ENCODE data around the gene ALG14.
"Not testable (repeated sequence)": the region's sequence is repeated elsewhere in the genome, so short reads cannot be mapped to it uniquely, and the experiment has no call there.

ALG14 gene

GRCh38 chr1:94951509-94952208 is 121.1 kb downstream of the ALG14 start:
- no peak for DNase-seq

GRCh38 chr1:94951046-94951445 is 121.7 kb downstream of the ALG14 start:
- no peak for DNase-seq

DNA sequence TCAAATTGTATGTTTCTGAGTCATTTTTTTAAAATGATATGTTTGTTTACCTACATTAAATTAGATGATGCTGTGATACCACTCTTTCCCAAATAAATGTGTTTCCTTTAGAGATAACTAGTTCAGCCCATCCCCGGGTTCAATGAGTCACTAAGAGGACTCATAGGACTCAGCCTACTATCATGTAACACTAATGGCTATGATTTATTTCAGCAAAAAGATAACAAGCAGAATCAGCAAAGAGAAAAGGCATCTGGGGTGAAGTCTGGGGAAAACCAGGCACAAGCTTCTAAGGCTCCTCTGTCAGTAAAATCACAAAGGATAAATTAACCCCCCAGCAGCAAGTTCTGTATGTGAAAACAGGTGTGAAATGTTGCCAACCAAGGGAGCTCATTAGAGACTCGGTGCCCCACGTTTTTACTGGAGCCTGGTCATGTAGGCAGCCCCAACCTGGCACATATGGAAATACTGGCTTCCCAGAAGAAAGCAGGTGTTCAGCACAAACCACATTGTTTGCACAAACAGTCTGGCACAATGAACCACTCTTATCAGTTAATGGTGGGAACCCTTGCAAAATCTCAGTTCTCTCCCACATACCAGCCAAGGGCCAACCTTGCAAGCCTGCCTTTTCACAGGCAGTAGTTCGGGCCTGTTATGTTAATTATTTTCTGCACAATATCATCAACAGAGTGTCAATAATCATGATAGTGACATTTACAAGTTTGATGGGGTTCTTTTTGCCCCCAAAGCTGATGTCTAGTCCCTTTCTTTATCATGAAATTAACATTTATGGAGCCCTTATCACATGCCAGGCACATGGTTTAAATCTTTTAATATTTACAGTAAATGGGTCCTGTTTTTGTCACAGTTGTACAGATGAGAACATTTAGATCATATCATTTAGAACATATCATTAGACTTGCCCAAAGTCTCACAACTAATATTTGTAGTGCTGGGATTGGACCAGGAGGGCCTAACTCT is 122.8 kb downstream of the ALG14 start:
- DNase-seq = no peak

DNA sequence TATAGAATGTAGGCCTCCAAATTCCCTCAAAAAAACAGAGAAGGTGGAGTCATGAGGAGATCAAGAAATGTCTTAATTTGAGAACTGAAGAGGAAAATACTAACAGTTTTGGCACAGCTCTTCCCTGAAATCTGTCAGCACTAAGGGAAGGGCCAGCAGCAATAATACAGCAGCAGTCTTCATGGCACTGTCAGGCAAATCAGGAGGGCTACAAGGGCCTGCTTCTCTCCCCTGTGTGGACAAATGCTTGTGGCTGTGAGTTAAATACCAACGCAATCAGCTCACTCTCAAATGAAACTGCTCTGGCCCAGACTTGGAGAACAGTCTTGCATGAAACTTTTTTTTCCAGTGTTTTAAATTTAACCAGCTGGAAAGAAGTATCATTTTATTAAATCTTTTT is 125.3 kb downstream of the ALG14 start:
- no peak for DNase-seq

DNA sequence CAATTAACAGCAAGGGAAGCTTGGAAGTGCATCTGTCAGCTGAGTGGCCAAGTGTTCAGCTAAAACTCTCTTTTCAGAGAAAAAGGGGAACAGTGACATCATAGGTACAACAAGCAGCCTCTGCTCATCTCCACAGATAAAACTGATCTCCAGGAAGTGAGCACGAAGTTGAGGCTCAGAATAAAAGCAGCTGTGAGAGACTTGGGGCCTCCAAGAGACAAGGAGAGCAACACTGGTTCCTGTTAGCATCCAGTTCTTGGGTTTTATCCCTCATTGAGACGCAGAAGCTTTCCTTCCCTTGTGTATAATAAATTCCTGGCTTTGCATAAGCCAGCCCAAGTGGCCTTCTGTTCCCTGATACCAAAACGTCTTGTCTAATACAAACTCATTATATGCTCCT is 125.9 kb downstream of the ALG14 start:
- DNase-seq = no peak

DNA sequence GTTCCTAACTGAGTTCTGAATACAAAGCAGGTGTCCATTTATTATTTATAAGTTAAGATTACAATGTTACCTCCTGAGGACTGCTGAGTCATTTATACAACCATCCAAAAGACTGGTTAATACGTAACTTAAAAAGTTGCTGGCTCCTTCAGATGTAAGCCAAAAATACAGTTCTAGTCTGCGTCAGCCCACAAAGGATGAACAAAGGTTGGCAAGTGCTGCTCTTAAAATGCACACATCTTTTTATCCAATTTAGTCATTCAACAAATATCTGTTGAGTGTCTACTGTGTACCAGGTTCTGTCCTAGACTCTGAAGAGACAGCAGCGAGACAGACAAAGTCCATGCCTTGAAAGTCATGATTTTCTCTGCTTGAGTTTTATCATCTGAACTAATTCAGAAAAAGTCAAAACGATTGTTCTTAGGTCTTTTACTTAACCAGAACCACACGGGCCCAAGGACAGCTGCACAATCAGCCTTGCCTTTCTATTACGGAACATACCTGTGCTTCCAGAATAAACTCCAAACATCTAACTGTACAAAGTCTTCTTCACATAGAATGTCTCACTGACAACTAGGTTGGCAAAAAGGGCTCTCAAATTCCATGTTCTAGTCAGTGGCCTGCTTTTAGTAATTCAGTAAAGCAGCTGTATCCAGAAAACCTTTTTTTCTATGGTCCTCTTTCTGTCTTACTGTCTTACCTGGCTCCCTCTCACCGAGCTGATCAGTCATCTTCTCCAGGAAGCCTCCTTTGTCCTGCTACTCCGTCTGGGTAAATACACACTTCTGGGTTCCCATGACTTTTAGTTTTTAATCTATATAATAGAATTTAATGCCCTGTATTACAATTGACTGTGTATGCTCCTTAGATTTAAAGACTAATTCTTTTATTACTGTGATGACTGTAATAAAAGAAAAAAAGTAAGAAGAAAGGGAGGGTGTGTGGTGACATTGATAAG is 130.3 kb downstream of the ALG14 start:
- no peak for DNase-seq

GRCh38 chr1:94941480-94941879 is 131.3 kb downstream of the ALG14 start:
- not testable (repeated sequence) for DNase-seq

GRCh38 chr1:94940738-94941137 is 132.0 kb downstream of the ALG14 start:
- DNase-seq = no peak

DNA sequence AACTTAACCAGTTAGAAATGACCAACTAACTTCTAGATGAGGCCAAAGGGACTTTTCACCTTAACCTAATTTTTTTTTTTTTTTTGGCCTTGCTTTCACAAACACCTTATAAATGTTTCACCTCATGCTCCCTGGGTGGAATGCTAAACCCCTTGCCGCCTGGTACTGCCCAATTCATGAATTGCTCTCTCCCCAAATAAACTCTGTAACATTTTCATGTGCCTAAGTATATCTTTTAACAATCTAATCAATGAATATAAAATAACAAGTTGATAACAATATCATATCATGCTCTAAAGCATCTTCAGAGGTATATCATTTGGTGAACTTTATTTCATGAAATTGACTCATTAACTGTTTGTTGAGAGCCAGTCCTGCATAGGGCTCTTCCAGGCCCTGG is 134.9 kb downstream of the ALG14 start:
- DNase-seq = no peak

DNA sequence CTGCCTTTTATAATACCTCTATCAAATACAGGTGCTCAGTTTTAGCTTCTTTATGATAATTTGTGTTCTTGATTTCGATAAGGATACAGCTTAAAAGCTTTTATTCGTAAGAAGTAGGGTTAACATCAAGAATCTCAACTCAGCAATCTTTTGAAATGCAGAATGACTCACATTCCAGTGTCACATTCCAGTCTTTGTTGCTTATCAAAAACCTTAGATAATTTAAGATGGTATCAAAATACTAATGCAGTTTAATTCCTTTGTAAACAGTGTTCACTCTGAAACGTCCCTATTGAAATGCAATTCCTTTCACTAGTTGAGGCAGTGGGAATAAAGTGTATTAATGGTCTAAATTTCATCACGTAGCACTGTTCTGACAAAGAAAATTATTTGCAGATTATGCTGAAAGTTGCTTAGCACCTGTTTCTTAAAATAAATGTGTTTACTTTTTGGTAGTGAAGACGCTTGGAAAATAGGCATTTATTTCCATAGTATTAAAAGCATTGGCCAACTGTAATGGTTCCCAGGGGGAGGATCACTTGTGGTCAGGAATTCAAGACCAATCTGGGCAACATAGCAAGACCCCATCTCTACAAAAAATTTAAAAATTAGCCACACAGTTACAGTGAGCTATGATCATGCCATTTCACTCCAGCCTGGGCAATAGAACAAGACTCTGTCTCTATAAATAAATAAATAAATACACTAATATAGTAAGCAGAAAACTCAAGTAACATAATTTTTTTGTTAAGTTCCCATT is 135.7 kb downstream of the ALG14 start:
- no peak for DNase-seq

- DNase-seq = no peak
These were observed 137.3 kb downstream of the ALG14 start for GRCh38 chr1:94935476-94935875.

DNA sequence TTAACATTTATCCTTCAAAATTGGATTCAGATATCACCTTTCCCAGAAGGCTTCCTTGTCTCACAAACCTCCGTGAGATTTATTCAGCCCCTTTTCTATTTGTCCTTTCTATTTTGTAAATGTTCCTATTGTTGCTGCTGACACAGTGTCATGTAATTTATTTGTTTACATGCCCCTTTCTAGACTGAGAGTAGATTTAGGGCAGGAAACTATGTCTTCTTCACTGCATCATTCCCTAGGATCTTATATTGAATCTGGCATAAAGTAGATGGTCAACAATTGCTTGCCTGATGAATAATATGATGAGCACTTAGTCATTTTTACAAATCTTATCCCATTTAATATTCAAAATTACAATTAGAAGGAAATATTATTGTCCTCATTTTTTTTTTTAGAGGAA is 137.7 kb downstream of the ALG14 start:
- DNase-seq = no peak

DNA sequence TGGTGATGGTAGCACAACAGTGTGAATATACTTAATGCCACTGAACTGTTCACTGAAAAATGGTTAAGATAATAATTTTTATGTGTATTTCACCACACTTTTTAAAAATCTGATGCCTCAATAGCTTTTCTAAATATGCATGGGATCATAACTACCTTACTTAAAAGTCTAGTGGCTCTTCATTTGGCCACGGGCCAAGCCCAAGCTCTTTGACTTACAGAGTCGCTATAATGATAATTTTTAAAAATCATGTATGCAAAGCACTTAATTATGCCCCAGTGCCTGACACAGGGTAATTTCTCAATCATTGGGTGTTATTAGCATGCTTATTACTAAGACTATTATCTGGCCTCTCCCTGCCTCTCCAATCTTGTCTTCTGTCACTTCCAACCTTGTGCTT is 138.2 kb downstream of the ALG14 start:
- DNase-seq = no peak

- DNase-seq = no peak
These were observed 141.4 kb downstream of the ALG14 start for GRCh38 chr1:94931254-94931841.

- DNase-seq = no peak
These were observed 143.2 kb downstream of the ALG14 start for GRCh38 chr1:94929351-94930217.

DNA sequence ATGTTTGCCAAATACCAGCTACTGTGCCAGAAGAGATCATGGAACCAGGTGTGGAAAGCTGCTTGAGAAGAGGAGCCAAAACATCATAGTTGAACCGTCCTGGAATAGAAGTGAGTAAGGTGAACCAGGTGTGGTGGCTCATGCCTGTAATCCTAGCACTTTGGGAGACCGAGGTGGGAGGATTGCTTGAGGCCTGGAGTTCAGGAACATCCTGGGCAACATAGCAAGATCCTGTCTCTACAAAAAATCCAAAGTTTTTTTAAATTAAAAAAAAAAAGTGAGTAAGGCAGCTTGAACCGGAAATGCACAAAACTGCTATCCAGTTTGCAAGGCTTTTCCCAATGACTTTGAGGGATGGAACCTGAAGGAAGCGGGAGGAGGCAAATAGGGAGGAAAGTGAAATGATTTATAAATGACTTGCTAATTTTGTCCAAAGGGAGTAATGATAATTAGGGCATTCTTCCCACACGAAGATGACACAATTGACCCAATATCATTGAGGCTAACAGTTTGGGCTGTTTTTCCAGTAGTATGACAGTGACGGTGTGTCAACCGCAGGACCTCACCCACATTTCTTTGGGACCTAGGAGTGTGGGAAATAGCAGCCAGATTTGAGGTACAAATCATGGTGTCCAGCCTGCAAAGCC is 144.3 kb downstream of the ALG14 start:
- DNase-seq = no peak

DNA sequence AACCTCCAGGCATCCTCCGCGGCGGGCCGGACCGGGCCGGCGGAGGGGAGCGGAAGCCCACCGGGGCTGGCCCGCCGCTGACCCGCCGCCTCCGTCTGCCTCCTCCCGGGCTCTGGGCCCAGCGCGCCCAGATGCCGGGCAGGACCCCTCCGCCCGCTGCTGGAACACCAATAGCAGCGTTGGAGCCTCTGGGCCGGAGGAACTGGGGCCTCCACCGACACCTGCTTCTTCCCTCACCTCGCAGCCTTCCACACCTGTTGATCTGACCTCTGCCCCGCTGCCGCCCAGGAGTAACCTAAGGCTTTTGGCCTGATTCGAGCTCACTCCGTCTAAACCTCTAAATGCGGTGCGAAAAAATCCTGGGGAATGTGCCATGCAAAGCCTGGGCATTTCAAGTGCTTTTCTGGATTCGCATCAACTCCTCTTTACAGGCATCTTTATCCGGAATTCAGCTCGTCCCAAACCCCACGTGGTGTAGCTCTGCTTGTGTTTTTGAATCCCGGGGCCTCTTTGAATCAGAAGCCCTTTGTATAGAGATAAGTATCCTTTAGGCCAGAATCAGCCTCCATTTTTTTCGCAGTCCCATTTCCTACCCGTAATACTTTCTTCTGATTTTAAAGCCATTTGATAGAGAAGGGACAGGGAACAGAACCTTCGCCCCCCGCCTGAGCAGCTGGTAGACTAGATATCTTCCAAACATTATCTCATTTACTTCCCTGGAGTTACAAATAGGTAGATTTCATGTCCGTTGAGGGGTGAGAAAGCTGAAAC is 145.2 kb downstream of the ALG14 start:
- DNase-seq = no peak

- DNase-seq = peak; percentile 72
These were observed 145.8 kb downstream of the ALG14 start, which contains the start of gene CNN3 for GRCh38 chr1:94926915-94927404. Gene CNN3 (minus strand): TSS chr1:94927110. CDS start chr1:94926894, 216 bp downstream.
